ENCODE measurements around the gene CELSR1. TPM values are rescaled to one million over a fixed set of nuclear protein-coding genes. Genes with fewer than 3 reads are reported as not detected.
A peak's percentile ranks its signal among the peaks of the same experiment; 100 is the strongest.

Gene CELSR1
- total RNA-seq, 2 donors from 2014 or later, result 24.4 to 34.1 TPM

DNA sequence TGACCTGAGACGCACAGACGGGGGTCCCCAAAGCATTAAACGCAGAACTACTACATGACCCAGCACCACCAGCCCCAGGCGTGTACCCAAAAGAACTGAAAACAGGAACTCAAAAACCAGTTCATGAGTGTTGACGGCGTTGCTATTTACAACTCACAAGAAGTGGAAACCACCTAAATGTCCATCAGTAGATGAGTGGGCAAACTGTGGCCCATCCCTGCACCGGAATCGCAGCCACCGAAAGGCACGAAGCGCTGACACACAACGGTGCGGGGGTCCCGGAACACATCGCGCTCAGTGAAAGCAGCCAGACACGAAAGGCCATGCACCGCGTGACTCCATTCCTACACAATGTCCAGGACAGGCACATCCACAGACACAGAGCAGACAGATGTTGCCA, 122.7 kb downstream of the CELSR1 start:
- TF ChIP-seq, protein P1, sequence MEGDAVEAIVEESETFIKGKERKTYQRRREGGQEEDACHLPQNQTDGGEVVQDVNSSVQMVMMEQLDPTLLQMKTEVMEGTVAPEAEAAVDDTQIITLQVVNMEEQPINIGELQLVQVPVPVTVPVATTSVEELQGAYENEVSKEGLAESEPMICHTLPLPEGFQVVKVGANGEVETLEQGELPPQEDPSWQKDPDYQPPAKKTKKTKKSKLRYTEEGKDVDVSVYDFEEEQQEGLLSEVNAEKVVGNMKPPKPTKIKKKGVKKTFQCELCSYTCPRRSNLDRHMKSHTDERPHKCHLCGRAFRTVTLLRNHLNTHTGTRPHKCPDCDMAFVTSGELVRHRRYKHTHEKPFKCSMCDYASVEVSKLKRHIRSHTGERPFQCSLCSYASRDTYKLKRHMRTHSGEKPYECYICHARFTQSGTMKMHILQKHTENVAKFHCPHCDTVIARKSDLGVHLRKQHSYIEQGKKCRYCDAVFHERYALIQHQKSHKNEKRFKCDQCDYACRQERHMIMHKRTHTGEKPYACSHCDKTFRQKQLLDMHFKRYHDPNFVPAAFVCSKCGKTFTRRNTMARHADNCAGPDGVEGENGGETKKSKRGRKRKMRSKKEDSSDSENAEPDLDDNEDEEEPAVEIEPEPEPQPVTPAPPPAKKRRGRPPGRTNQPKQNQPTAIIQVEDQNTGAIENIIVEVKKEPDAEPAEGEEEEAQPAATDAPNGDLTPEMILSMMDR (conservative IDR thresholded peaks at IDR 0.05), result no peak
- Histone ChIP-seq H3K9ac (ENCODE audit: extremely low read depth, low read length, poor library complexity, severe bottlenecking) (no peak overlapping the region), H3K27ac (ENCODE audit: low read depth, low read length) (no peak overlapping the region), H3K27me3 (ENCODE audit: control insufficient read depth, insufficient read depth, low read length, poor library complexity, severe bottlenecking) (no peaks in the 10 kb centered on the region), H3K36me3 (ENCODE audit: control insufficient read depth, insufficient read depth, low read length) (peaks cover 9% of the 10 kb centered on the region), H3K4me3 (ENCODE audit: low read length) (no peak overlapping the region), H3K9me3 (ENCODE audit: control insufficient read depth, low read length) (no peaks in the 10 kb centered on the region), H3K4me1 (ENCODE audit: control insufficient read depth, insufficient read depth, low read length) (peaks cover 3% of the 10 kb centered on the region)
- DNase-seq, result no peak
- H3K36me3 Mint-ChIP-seq (ENCODE audit: low read depth), result peaks cover 9% of the 10 kb centered on the region
- H3K4me3 Mint-ChIP-seq, result no peak overlapping the region
- WGBS, 2 experiments (ENCODE audit: insufficient coverage in 1 of 2, insufficient read length in 1 of 2), result 90 to 99% methylated on average over 8 to 19 of the region's 19 CpGs
- H3K9me3 Mint-ChIP-seq, result no peaks in the 10 kb centered on the region
- peaks cover 9% of the 10 kb centered on the region for H3K4me1 Mint-ChIP-seq
- peaks cover 13% of the 10 kb centered on the region for H3K27me3 Mint-ChIP-seq (ENCODE audit: insufficient read depth)
- H3K27ac Mint-ChIP-seq, result peak overlapping the region; percentile 26

DNA sequence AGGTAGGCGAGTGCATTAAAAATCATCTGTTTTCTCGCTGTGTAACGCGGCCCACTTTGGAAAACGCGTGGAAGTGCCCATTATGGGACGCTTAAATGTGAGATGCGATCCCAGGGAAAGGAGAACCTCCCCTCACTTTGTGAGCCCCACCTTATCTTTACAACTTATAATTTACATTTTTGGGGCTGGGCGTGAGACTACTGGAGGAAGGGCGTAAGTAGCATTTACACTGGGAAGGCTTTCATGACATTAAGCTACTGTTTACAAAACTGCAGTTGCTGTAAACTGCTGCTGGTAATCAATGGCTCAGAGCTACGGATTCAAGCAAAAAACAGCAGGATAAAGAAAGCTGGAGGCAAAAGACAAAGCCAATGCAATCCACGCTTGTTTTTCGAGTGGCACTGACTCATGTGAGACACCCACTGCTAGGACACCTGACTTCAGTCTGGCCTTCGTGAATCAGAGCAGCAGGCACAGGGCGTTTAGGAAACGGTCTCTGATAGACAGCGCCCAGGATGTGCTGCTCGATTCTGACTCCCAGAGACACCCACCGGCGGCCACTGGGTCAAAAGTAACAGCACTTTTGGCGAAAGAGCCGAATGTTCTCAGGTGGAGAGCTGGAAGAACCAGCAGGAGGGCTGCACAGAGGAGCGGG, 123.6 kb downstream of the CELSR1 start:
- Mint-ChIP-seq H3K27ac (no peak overlapping the region), H3K4me1 (peaks cover 9% of the 10 kb centered on the region), H3K36me3 (ENCODE audit: low read depth) (peaks cover 9% of the 10 kb centered on the region), H3K4me3 (no peak overlapping the region), H3K9me3 (no peaks in the 10 kb centered on the region), H3K27me3 (ENCODE audit: insufficient read depth) (peaks cover 13% of the 10 kb centered on the region)
- Histone ChIP-seq H3K27ac (ENCODE audit: low read depth, low read length) (no peak overlapping the region), H3K36me3 (ENCODE audit: control insufficient read depth, insufficient read depth, low read length) (peaks cover 9% of the 10 kb centered on the region), H3K27me3 (ENCODE audit: control insufficient read depth, insufficient read depth, low read length, poor library complexity, severe bottlenecking) (no peaks in the 10 kb centered on the region), H3K9ac (ENCODE audit: extremely low read depth, low read length, poor library complexity, severe bottlenecking) (no peak overlapping the region), H3K9me3 (ENCODE audit: control insufficient read depth, low read length) (no peaks in the 10 kb centered on the region), H3K4me3 (ENCODE audit: low read length) (peak overlapping the region; percentile 4), H3K4me1 (ENCODE audit: control insufficient read depth, insufficient read depth, low read length) (peaks cover 3% of the 10 kb centered on the region)
- WGBS, 2 experiments (ENCODE audit: insufficient coverage in 1 of 2, insufficient read length in 1 of 2), result 70 to 82% methylated on average over 20 to 23 of the region's 23 CpGs
- TF ChIP-seq, protein P1 (conservative IDR thresholded peaks at IDR 0.05), result no peak
- peak; percentile 61 for DNase-seq

DNA sequence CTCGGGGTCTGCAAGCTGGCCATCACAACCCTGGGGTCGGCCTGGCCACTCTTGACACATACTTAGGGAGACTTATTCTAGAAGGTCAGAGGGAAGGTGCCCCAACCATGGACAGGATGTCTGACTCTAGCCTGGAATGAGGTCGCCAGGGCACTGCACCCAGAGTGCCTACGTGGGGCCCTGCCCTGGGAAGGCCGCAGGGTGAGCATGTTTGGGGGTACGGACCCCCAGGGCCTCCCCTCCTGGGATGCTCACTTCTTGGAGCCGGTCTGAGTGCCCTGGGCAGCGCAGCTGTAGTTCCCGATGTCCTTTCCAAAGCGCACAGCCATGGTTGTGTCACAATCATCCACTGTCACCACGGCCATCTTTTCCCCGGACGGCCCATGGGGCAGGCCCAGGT, 126.1 kb downstream of the CELSR1 start:
- no peaks in the 10 kb centered on the region for H3K9me3 Mint-ChIP-seq
- Histone ChIP-seq H3K27me3 (ENCODE audit: control insufficient read depth, insufficient read depth, low read length, poor library complexity, severe bottlenecking) (no peaks in the 10 kb centered on the region), H3K4me3 (ENCODE audit: low read length) (no peak overlapping the region), H3K9me3 (ENCODE audit: control insufficient read depth, low read length) (no peaks in the 10 kb centered on the region), H3K27ac (ENCODE audit: low read depth, low read length) (no peak overlapping the region), H3K36me3 (ENCODE audit: control insufficient read depth, insufficient read depth, low read length) (peaks cover 9% of the 10 kb centered on the region), H3K4me1 (ENCODE audit: control insufficient read depth, insufficient read depth, low read length) (peaks cover 3% of the 10 kb centered on the region), H3K9ac (ENCODE audit: extremely low read depth, low read length, poor library complexity, severe bottlenecking) (no peak overlapping the region)
- no peak overlapping the region for H3K4me3 Mint-ChIP-seq
- TF ChIP-seq, protein P1 (conservative IDR thresholded peaks at IDR 0.05), result no peak
- H3K36me3 Mint-ChIP-seq (ENCODE audit: low read depth), result peaks cover 11% of the 10 kb centered on the region
- DNase-seq, result no peak
- H3K4me1 Mint-ChIP-seq, result peaks cover 9% of the 10 kb centered on the region
- H3K27me3 Mint-ChIP-seq (ENCODE audit: insufficient read depth), result peaks cover 13% of the 10 kb centered on the region
- WGBS, 2 experiments (ENCODE audit: insufficient coverage in 1 of 2, insufficient read length in 1 of 2), result 93 to 96% methylated on average over 9 to 13 of the region's 13 CpGs
- H3K27ac Mint-ChIP-seq, result no peak overlapping the region
